GM15510 (cell line): ENCODE data around the gene ARHGAP23.

Experiments
- POLR2A ChIP-seq: IDR thresholded peaks from 3 replicates; pipeline ENCODE4 v1.6.1; 2011; ENCODE audit warnings: borderline replicate concordance; ENCODE audit not compliant: insufficient read length; ENCODE audit errors: extremely low read depth

The ARHGAP23 gene

DNA sequence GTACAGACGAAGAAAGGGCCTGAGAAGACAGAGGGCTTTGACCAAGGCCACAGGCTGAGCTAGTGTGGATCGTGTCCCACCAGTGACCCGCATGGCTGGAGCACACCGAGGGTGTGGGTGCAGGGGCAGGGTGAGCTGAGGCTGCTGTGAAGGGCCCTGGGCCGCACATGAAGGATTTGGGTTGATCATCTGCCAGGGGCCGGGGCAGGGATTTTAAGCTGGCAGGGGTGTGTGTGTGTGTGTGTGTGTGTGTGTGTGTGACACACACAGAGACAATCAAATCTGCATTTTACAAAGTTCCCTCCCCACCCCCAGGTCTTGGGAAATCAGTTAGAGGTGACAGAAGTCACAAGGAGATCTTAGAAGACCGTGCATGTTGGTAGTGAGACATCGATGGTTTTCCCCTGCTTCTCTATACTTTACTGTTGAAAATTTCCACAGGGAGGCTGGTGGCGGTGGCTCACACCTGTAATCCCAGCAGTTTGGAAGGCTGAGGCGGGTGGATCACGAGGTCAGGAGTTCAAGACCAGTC lies 112.3 kb downstream of the ARHGAP23 start:
- TF ChIP-seq POLR2A: no peak

DNA sequence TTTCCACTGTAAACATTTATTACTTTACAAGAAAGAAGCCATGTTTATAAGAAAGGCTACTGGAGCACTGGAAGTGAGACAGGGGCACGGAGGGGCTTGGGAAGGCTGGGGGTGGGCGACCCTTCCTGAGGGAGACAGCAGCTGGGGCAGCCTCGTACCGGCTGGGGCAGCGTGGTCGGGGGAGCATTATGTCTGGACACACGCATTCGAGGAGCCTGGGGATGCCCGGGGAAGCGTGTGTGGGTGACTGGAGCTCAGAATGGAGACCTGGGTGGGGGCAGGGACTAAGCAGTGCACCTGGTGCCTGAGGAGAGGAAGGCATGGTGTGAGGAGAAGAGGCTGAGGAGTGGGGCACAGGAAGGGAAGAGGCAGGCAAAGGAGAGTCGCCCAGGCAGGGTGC lies 113.0 kb downstream of the ARHGAP23 start:
- TF ChIP-seq POLR2A: no peak

DNA sequence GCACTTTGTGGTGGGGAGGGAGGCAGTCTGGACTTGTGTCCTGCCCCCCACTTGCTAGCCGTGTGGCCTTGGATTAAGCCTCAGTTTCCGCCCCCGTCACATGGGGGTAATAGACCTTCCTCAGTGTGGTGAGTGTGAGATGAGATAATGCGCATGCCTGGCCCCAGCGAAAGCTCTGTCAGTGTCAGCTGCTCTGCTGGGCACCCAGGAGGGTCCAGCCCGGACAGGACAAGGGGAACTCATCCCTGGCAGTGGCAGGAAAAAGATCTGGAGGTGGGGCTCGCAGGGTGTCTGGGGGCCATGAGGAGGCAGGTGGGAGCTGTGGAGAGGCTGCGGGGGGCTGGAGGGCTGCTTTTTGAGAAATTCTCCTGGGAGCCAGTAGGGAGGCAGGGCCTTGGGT lies 114.0 kb downstream of the ARHGAP23 start:
- TF ChIP-seq POLR2A: no peak

DNA sequence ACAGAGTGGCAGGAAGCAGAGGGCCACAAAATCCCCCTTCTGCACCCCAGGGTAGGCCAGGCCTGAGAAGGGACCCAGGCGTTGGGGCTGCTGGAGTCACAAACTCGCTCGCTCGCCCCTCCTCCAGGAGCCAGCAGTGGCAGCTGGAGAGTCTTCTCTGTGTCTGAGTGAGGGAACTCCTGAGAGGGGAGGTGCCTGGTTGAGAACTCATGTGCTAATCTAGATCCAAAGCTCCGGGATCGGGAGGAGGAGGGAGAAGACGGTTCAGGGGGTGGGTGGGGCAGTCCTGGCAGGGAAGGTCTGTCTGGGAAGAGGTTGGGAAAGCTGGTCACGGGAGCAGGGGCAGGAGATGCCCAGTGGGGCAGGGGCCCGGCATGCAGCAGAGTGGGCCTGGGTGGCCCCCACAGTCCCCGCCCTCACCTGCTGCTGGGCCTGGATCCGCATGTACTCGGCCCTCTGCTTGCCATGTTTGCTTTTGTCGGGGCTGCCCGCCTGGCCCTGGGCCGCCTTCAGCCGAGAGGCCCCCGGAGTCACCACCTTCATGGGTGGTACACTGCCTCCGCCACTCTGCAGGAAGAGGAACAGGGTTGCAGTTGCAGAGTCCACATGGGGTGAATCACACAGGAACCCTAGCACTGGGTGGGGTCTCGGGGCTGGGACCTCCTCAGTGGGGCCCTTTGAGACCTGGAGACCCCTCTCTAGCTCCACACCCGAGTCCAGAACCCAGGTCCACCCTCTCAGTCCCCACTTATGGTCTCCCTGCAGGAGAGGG lies 115.3 kb downstream of the ARHGAP23 start:
- no peak for TF ChIP-seq POLR2A

DNA sequence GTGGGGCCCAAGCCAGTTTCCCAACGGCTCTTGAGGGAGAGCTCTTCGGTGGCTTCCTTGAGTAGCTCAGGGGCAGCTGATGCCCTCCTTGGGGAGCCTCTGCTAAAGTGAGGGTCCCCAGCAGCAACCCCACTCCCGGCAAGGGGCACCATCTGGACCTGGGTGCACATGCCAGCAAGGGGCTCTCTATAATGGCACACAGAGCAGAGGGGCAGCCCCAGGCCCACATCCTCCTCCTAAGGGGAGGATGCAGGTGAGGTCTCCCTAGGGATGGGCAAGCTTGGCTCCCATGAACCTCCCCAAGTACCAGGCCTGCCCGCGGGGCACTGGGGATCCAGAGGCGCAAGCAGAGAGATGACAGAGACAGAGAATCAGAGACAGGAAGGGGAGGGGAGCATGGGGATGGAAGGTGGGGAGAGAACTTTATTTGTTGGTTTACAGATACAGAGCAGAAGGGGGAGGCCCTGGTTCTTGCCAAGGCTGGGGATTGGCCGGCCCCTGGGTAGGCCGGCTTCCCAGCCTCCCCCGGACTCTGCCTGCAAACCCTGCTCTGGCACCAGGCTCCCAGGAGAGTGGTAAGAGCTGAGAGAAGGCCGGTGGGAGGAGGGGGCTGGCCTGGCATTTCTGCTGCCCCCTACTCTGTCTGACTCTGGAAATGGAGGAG lies 116.0 kb downstream of the ARHGAP23 start:
- no peak for TF ChIP-seq POLR2A

DNA sequence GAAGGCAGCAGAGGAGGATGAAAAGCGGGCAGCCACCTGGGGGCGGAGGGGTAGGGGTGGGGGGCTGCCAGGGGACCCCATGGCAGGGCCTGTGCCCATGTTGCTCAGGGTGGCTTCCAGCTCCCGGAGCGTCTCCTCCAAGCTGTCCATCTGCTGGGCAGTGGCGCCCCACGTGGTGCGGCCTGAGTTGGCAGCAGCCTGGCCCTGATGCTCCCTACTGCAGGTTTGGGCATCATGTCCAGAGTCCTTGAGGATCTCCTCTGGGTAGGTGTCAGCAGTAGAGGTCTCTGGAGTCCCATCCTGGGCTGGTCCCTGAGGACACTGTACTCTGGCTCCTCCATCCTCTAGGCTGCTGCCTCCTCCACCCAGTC lies 116.6 kb downstream of the ARHGAP23 start:
- TF ChIP-seq POLR2A: no peak

DNA sequence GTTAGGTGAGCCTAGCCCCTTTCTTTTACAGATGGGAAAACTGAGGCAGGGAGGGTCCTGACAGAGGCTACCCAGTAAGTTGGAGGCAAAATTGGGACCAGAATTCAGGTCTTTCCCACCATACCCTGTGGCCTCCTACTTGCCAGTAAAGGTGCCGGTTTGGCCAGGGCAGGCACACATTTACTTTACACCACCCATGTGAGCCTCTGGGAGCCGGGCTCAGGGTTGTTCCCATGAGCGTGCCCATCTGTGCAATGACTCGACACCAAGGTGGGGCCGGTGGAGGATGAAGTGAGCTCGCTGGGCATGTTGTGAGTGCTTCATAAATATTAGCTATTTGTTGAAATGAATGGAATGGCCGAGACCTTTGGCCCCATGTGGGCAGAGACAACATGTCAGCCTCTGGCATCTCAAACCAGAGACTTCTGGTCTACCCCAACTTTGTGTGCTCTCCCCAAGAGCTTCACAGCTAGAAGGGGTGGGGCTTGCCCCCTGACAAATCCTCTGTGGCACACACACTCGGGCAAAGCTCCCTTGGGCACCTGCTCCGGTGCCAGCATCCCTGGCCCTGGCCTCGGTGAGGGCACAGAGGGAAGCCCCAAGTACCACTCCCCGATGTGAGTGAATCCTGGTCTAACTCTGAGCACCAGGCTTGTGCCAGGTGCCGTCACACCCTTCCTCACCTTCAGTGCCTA lies 117.4 kb downstream of the ARHGAP23 start:
- TF ChIP-seq POLR2A: no peak

DNA sequence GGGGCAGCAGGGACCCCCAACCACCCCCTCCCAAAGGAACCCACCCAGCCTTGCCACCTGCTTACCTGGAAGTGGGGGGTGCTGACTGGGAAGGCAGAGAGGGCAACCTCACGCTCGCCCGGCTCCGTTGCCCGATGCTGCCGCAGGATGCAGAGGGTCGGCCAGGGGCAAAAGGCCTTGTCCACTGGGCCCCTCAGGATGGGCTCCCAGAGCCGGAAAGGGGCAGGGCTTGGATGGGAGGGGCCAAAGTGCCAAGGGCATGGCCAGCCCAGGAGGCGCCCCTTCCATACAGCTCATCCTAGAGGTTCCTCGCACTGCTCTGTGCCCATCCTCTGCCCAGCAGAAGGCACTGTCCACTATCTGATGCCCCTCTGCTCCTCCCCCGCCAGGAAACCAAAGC lies 118.1 kb downstream of the ARHGAP23 start:
- no peak for TF ChIP-seq POLR2A

DNA sequence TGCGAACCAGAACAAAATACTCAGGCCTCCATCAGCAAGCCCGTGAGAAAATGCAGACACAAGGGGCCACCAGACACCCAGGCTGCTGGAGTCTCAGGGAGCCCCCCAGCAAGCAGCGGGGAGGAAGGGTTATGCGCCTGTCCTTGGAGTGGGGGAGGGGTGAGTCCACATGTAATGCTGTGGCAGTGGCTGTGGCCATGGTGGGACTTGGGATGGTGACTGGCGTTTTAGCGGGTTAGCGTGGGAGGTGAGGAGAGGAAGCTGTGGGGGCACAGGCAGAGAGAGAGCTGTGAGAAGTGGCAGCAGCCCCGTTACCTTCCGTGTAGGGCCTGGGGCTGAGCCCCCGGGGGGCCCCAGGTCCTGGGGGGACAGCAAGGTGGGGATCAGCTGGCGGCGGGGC lies 119.2 kb downstream of the ARHGAP23 start:
- TF ChIP-seq POLR2A: no peak

DNA sequence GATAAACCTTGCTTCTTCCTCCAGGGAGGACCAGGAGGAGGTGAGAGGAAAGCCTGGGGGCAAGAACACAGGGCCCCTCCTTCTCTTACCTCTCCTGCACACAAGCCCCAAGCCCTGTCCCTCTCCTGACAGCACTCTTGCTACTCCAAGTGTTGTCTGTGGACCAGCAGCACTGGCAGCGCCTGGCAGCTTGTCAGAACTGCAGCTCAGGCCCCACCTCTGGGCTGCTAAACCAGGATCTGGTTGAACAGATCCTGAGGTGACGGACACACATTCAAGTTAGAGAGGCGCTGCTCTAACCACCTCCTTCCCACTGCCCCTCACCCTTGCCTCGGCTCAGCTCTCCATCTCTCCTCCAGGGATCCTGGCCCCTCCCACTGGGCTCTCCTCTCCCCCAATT lies 121.0 kb downstream of the ARHGAP23 start:
- TF ChIP-seq POLR2A: no peak

DNA sequence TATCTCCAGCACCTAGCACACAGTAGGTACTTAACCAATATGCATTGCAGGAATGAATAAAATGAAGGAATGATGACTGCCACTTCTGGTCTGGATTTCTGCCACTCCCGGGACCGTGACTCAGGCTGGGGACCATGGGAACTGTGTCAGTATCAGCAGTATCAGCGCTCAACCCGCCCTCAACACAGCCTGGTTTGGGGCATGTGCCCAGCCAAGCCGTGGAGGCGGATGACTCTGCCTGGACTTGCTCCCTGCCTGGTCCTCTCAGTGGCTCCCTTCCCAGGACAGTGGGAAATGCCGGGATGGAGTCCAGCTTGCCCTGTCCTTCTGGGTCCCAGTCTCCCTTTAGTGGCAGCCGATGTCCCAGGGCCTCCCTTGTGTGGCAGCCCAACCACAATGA lies 122.4 kb downstream of the ARHGAP23 start:
- TF ChIP-seq POLR2A: no peak

DNA sequence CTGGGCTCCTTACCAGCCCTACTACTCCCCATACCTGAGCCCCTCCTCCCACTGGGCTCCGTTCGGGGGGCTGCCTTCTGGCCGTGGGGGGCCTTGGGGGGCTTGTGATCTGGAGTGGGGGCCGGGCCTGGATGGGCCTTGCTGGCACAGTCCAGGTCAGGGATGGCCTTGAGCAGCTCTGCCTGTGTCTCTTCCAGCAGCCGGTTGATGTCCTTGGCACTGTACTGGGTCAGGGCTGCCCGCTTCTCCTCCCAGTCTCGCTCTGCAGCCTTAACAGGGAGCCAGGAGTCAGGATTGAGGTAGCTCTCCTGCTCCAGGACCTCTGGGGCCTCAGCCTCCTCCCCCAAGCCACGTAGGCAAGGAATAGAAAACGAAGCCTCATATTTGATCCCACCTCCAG lies 122.9 kb downstream of the ARHGAP23 start:
- no peak for TF ChIP-seq POLR2A

DNA sequence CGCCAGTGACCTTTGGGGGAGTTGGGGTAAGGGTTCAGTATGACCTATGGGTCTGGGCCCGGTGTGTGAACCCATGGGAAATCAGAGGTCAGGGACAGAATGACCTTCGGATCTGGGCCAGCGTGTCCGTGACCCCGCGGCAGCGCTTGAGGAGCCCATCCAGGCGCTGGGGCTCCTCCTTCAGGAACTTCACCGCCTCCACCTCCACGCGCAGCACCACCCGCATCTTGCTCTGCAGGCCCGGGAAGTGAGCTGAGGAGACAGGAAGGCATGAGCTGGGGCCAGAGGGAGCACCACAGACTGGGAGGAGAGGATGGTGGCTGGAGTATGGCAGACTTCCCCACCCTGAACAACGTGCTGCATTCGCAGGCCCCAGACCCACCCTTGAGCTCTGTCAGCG lies 124.1 kb downstream of the ARHGAP23 start:
- no peak for TF ChIP-seq POLR2A

DNA sequence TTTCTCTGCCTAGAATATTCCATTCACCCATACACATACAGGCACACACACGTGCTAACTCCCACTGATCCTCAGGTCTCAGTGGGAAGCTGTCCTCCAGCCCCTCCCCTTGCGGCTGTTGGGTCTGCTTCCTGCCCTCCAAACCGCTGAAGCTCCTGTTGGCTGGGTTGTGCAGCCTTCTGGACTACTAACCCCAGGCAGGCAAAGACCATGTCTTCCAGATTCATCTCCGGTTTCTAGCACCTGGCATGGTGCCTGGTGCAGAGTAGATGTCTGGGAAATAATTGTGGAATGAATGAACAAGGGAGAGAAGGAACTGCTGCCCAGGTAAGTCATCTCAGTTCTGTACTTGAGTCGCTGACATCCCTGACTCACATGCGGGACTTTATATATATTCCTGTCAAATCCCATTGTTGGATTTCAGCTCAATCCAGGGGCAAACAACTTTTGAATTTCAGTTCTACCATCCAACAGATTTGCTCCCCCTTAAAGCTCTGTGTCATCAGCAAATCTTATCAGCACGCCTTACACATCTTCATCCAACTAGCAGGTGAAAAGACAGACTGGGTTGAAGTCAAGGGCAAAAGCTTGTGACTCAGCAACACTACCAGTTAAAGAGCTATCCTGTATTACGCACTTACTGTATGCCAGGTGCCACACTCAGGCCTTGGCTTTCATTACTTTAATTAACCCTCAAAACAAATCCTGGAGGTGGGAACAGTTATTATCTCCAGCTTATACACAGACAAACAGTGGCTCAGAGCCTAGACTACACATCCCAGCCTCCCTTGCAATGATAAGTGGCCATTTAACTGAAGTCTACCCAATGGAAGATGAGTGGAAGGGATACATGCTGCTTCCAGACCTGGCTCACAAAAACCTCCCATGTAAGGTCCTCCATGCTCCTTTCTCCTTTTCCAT lies 126.4 kb downstream of the ARHGAP23 start:
- no peak for TF ChIP-seq POLR2A
